Activated CD4-positive, alpha-beta T cell treated with anti-CD3 and anti-CD28 coated beads, Interleukin-2, Interleukin-4, amounts not matched to agents 100 ng/mL and 50 ng/mL, durations not matched to agents 16 hours and 8 hours (primary cell): ENCODE results near the gene AKAP6.

ENCODE experiments used
- DNase-seq: peaks from one replicate; pipeline ENCODE4 v3.0.0-alpha.2; 2020; ENCODE audit warnings: low spot score

The AKAP6 gene

DNA sequence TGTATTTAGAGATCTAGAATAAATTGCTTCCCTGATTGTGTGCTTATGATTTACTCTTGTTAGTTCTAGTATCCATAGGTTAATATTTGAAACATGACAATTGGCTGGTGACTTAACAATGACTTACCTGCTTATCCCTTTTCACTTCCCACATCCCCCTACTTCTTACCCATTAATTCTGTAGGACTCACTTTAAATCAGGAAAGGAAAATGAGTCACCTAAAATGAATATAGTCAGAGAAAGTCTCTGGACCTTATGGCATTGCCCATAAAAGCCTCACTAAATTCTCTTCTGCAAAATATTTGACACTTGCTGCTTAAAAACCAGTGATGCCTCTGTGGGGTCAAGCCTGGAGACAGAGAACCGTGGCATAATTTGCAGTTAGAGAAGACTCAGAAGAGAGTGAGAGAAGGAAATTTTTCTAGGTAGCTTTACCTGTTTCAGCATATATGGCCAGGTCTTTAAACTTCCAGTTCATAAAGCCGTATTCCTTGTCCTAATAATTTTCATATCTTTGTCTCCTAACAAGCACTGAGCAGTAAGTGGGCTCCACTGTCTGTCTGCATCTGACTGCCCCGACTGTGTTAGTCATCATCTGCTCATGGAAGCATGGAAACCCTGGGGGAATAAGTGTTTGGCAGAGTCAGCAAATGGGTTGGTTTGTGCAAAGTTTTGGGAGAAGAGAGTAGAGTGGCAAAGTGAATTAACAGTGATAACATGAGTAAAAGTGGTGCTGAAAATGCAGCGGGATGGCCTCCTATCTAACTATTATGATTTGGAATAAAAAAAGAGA lies 294.4 kb downstream of the AKAP6 start:
- no peak for DNase-seq

- DNase-seq, result no peak
Measured at GRCh38 chr14:32625211-32625610, 296.1 kb downstream of the AKAP6 start.

DNA sequence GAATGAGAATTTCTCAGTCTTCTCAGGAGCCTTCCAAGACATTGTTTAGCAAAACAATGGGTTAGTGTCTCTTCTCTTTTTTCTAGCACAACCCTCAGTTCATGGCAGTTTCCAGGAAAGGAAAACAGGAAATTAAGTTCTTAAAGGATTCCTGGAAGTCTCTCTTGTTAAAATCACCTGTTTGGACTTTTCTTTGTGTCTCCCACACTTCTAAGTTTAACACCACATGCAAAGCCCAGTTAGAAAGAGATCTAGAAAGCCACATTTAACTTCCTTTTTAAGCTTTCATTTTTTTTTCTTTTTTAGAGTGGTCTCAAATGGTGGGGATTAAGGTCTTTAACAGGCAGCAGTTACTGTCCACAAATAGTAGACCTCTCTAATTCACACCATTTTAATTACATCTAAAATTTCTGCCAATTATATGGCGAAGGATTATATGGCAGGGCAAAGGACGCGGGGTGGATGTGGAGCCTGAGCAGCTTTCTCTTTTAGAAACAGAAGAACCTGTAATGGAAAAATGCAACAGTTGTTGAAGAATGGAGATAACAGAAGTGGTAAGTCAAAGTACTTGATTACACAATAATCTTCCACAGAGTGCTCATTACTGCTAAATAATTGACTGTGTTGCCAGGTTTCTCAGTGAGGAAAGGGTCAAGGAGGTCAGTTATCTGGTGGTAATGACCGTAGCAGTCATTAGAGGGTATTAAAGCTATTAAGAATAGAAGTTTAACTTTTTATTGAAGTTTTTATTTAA lies 298.6 kb downstream of the AKAP6 start:
- no peak for DNase-seq

DNA sequence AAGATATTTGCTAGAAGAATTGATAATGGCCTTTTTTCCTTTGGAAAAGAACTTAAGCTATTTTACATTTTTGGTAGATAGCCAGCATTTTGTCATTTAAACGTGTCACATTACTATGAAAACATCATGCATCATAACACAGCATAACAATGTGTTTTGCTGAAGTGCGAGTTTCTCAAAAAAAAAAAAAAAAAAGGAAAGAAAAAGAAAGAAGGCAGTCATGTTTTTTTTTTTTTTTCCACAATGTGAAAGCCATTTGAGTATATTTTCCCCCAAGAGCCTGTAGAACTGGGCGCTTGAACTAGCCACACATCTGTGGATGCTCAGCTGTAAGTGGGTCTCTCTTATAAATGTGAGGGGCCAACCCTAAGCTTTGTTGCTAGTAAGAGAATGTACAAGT lies 300.1 kb downstream of the AKAP6 start:
- no peak for DNase-seq

- no peak for DNase-seq
Measured at GRCh38 chr14:32630701-32631100, 301.6 kb downstream of the AKAP6 start.

- DNase-seq, result no peak
Measured at GRCh38 chr14:32633224-32633859, 304.2 kb downstream of the AKAP6 start.

DNA sequence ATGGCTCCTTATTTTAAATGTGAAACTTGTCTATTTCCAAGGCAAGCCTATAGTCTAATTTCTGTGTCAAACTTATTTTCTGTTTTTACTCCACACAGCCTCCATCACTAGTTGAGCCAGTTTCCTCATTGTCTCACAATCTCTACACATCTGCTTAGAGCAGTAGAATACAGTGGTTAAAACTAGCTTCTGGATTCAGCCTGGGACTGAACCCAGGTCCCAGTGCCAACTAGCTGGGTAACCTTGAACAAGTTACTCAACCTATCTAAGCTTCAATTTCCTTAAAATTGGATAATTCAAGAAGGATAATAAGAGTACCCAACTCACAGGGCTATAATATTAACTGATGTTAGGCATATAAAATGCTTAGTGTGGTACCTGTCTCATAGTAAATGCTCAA lies 304.8 kb downstream of the AKAP6 start:
- DNase-seq, result no peak

DNA sequence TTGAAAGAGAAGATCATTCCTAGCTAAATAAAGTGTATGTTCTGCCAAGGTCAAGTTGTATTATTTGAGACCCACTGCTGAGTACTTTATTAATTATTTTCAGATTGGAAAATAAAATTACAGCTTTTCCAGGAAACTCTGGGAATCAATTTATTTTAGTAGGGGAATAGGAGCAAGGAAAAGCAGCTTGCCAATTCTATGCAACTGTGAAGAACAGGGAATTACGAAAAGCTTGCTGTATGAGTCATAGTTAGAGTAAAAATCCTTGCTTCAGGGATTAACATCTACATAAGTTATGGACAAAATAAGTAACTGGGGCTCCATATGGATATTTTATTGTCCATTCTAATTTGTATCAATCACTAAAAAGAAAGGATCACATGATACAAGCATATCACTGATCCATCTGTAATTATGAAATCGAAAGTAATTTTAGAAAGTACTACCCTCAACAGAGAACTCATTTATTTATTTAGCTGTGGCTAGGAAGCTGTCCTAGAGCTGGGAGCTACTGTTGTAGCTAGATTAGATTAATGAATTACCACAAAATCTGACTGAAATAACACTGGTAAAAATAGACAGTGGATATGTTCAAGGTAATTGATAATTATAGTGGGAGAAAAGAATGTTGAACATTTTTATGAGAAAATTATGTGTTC lies 306.1 kb downstream of the AKAP6 start:
- DNase-seq, result no peak

GRCh38 chr14:32637582-32637981 lies 308.5 kb downstream of the AKAP6 start:
- DNase-seq, result no peak

DNA sequence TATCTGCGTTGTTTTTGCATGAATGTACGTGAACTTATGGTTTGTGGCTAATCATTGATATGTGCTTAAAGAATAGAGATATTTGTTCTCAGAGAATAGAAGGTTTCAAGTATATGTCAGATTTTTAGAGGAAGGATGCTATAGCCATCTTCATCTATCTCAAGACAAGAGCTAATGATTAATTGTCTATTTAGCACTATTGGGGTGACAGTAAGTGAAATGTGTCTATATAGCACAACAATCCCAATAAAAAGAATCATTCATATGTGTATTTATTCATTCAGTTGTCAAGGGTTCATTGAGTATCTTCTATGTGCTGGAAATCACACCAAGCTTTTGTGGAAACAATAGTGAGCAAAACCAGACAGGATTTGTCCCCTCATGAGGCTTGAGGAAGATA lies 310.1 kb downstream of the AKAP6 start:
- no peak for DNase-seq

DNA sequence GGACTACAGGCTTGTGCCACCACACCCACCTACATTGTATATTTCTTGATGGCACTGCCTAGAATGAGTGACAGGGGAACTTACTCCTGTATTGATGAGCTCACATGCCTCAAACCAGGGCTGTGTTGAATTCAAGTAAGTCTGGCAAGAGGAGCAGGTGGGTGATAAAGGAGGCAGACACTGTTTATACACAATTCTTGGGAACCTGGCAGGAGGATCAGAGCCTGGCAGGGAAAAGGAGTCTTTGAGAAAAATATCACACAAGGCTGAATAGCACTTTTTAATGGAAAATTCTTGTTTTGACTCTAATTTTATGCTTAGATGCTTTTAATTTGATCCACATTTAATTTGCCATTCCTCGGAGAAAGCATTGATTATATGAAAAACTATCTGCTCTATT lies 316.5 kb downstream of the AKAP6 start:
- no peak for DNase-seq

- DNase-seq, result no peak
Measured at GRCh38 chr14:32648434-32648833, 319.3 kb downstream of the AKAP6 start.

- no peak for DNase-seq
Measured at GRCh38 chr14:32650030-32650429, 320.9 kb downstream of the AKAP6 start.

DNA sequence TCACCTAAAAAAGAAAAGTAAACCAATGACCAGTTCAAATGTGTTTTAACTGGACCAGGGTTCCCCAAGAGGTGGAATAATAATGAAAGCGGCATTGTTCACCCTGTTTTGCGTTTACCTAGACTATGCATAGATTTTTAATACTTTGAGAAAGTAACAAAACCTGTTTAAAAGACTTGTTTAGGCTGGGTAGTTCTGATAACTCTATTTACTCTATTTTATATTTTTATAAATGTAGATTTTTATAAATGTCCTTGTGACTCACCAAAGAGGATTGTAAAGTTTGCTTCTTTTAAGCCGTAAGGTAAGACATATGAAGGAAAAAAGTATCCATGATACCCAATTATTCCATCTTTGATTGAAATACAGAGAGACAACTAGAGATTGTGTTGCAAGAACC lies 321.6 kb downstream of the AKAP6 start:
- no peak for DNase-seq

- DNase-seq, result no peak
Measured at GRCh38 chr14:32654106-32654505, 325.0 kb downstream of the AKAP6 start.

- DNase-seq, result no peak
Measured at GRCh38 chr14:32656601-32657000, 327.5 kb downstream of the AKAP6 start.

- DNase-seq, result no peak
Measured at GRCh38 chr14:32657081-32657480, 328.0 kb downstream of the AKAP6 start.

GRCh38 chr14:32661216-32661615 lies 332.1 kb downstream of the AKAP6 start:
- no peak for DNase-seq

DNA sequence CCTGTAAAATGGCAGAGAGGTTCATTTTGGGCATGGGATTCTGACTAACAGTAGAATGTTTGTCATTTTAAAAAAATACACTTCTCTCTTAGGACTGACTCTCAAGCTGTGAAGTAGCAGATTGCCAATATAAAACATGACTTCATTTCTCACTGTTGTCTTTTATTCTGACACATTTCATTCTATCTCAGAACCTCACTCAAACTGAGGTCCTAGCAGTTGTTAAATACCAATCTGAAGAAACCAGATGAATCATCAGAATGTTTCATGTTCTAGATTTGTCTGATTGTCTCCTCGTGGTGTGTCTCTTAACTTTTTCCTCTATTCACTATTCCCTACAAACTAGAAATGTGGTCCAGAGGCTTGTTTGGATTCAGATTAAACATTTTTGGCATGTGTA lies 333.1 kb downstream of the AKAP6 start:
- no peak for DNase-seq

- no peak for DNase-seq
Measured at GRCh38 chr14:32666308-32666707, 337.2 kb downstream of the AKAP6 start.

GRCh38 chr14:32667287-32667686 lies 338.2 kb downstream of the AKAP6 start:
- DNase-seq, result no peak

DNA sequence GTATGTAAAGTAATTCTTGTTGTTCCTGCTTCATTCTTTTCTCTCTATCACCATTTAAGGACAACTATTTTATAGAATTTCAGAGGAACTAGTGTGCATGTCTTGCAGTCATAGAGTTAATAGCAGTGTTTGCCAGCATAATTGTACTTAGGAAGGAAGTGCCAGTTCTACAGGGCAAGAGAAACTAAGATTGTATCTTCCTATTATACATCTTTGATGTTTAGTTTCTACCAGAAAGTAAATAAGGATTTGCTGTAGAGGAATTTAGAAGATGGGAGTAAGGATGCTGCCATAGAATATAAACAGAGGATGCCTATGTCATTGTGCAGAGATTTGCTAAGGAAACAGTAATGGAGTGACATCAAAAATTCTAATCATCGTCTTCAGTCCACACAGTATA lies 338.7 kb downstream of the AKAP6 start:
- DNase-seq, result no peak

DNA sequence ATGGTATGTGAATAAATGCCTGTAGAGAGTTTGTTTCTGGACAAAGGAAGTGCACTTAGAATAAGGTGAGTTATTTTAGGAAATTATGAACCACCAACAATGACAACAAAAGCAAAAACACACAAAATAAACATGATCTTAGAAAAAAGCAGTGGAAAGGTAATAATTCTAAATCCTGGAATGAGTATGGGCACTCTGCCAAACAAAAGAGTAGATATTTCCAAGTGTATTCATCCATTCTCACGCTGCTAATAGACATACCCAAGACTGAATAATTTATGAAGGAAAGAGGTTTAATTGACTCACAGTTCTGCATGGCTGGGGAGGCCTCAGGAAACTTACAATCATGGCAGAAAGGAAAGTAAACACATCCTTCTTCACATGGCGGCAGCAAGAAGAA lies 340.3 kb downstream of the AKAP6 start:
- DNase-seq, result no peak
